ENCODE data around the gene INPP4B.

Gene INPP4B

DNA sequence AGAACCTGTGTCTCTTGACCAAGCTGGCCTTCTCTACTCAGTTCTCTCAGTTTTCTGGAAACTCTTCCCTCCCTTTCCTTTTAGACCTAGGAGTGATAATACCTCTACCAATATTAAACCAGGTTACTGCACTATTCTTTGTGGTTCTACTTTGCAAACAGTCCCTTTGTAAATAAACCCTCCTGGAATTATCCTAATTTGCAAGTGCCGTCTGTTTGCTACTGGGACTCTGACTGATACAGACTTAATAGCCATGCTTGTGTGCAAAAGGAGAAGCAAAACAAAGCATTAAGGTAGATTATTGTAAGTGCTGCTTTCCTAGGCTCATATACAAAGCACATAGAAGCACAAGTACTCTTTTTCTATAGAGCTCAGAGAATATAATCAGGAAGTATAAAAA is 507.0 kb downstream of the INPP4B start:
- in situ Hi-C loops (cut with MboI; ENCODE audit: low sequenced_read_pairs, unreplicated experiment) = no loop called here
- TF ChIP-seq, protein P1, sequence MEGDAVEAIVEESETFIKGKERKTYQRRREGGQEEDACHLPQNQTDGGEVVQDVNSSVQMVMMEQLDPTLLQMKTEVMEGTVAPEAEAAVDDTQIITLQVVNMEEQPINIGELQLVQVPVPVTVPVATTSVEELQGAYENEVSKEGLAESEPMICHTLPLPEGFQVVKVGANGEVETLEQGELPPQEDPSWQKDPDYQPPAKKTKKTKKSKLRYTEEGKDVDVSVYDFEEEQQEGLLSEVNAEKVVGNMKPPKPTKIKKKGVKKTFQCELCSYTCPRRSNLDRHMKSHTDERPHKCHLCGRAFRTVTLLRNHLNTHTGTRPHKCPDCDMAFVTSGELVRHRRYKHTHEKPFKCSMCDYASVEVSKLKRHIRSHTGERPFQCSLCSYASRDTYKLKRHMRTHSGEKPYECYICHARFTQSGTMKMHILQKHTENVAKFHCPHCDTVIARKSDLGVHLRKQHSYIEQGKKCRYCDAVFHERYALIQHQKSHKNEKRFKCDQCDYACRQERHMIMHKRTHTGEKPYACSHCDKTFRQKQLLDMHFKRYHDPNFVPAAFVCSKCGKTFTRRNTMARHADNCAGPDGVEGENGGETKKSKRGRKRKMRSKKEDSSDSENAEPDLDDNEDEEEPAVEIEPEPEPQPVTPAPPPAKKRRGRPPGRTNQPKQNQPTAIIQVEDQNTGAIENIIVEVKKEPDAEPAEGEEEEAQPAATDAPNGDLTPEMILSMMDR (IDR thresholded peaks at IDR 0.05; ENCODE audit: borderline replicate concordance, control extremely low read depth, extremely low read depth, insufficient read depth, missing control alignments) = no peak
- no peak for DNase-seq (ENCODE audit: low spot score)

DNA sequence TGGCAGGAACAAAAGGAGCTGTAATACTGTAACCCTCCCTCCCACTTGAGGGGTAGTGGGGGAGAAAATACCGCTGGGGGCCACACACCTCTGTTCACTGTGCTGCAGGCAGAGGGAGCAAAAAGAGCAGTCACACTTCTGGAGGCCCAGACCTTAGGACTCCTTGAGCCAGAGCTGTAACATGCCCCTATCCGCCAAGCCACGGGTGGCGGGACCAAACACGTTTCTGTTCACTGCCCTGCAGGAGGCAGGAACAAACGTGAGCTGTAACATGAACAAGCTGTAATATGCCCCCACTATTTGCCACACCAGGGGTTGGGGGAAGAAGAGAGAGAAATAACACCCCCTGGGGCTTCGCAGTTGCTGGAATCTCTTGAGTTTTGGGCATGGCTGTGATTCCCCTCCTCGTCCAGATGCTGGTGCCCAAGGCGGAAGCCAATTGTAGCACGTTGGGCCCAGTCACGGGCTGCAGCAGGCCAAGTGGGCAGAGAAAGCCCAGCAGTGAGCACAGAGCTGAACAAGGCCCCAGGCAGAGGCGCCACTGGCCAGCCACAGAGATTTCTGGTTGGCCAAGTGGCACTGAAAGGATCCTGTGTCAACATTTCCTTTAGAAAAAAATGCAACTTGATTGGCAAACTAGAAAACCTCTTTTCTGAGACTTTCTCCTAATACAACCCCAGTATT is 509.7 kb downstream of the INPP4B start:
- TF ChIP-seq, protein P1 (IDR thresholded peaks at IDR 0.05; ENCODE audit: borderline replicate concordance, control extremely low read depth, extremely low read depth, insufficient read depth, missing control alignments) = no peak
- in situ Hi-C loops (cut with MboI; ENCODE audit: low sequenced_read_pairs, unreplicated experiment) = no loop called here
- DNase-seq (ENCODE audit: low spot score) = no peak

DNA sequence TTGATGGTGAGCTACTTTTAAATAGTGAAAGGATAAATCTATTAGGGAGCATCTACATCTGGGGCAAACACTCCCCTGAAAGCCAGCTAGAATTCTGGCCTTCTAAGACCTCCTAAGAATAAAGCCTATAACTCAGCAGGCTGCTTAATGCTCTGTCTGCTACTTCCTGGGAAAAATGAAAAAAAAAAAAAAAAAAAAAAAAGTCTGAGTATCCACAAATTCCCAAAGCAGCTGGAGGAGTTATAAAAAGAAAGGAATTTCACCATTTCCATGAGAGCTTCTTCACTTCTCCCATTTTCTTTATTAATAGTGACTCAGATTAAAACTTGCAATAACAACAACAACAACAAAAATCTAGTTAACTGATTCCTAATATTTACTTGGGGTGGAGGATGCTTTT is 511.2 kb downstream of the INPP4B start:
- TF ChIP-seq, protein P1 (IDR thresholded peaks at IDR 0.05; ENCODE audit: borderline replicate concordance, control extremely low read depth, extremely low read depth, insufficient read depth, missing control alignments) = no peak
- in situ Hi-C loops (cut with MboI; ENCODE audit: low sequenced_read_pairs, unreplicated experiment) = no loop called here
- no peak for DNase-seq (ENCODE audit: low spot score)

DNA sequence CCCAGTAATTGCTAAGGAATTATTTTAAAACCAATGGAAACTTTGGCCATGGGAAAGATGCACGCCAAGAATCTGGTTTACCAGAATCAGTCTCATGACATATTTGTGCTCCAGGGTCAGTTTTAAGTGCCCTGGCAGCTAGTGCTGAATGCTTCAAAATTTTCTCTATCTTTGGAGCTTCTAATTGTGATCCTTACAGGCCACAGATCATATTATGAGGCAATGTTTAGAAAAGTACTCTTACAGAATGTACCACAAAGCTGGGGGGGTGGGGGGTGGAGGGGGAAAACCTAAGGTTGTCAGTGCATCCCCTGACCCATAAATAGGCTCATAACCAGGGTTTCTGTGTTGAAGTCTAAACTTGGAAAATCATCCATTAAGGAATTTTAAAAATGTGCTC is 514.5 kb downstream of the INPP4B start:
- no peak for DNase-seq (ENCODE audit: low spot score)
- TF ChIP-seq, protein P1 (IDR thresholded peaks at IDR 0.05; ENCODE audit: borderline replicate concordance, control extremely low read depth, extremely low read depth, insufficient read depth, missing control alignments) = no peak
- in situ Hi-C loops (cut with MboI; ENCODE audit: low sequenced_read_pairs, unreplicated experiment) = no loop called here

DNA sequence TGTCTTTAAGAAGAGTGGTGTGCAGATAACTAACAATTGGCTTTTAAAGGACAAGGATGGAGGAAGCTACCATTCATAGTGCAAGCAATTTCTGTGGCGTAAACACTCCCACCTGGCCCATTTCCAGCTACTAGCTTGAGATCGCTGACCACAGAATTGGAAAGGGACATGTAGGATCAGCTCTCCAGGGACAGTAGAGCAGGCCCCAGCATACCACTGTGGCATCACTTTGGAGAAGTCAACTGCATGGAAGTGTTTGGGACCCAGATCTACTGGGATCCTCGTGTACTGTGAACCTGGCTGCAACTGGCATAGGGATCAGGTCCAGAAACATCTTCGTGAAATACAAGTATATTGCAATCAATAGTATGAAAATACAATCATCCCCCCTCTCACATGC is 515.0 kb downstream of the INPP4B start:
- TF ChIP-seq, protein P1 (IDR thresholded peaks at IDR 0.05; ENCODE audit: borderline replicate concordance, control extremely low read depth, extremely low read depth, insufficient read depth, missing control alignments) = no peak
- in situ Hi-C loops (cut with MboI; ENCODE audit: low sequenced_read_pairs, unreplicated experiment) = no loop called here
- DNase-seq (ENCODE audit: low spot score) = no peak

DNA sequence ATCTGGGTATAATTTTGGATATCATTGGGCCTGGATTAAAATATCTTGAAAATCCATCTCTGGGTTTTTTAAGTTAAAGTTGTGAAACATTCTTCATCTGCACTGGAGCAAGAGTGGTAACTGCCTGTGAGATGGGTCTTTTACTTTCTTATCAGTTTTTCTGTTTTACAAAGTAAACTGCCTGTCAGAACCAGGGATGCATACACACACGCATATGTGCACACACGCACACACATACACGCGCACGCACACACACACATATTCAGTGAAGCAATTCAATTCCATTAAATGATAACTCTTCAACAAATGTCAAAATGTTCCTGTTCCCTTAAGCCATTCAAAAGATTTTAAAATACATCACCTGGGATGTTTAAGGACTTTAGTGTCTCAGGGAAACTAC is 515.8 kb downstream of the INPP4B start:
- in situ Hi-C loops (cut with MboI; ENCODE audit: low sequenced_read_pairs, unreplicated experiment) = no loop called here
- no peak for DNase-seq (ENCODE audit: low spot score)
- TF ChIP-seq, protein P1 (IDR thresholded peaks at IDR 0.05; ENCODE audit: borderline replicate concordance, control extremely low read depth, extremely low read depth, insufficient read depth, missing control alignments) = no peak
